Fibroblast of villous mesenchyme (primary cell): ENCODE measurements around the gene TPCN1. TPM values are rescaled to one million over a fixed set of nuclear protein-coding genes. Genes with fewer than 3 reads are reported as not detected.

ENCODE experiments used
- DNase-seq: peaks from one replicate; pipeline ENCODE4 v3.0.0-alpha.2; 2010; ENCODE audit warnings: low read depth
- H3K4me3 ChIP-seq: 2 replicates; pipeline ENCODE4 v1.5.1; 2011; ENCODE audit warnings: low read depth, mild to moderate bottlenecking, low read length
- total RNA-seq: library from RNA; depleted of rRNA; stranded (reverse); fragments of >200 nt; gene quantifications from 2 replicates; pipeline ENCODE4 v1.2.3, GENCODE V29; 2012
- TF ChIP-seq, protein P1 (sequence below): IDR thresholded peaks from 2 replicates; pipeline ENCODE4 v1.5.1; 2012; ENCODE audit warnings: low read depth, mild to moderate bottlenecking, low read length; ENCODE audit not compliant: insufficient read depth

Gene TPCN1
- total RNA-seq, 1 donor: 25.9 TPM

- no peak for DNase-seq
- H3K4me3 ChIP-seq: no peak overlapping the region
- TF ChIP-seq, protein P1, sequence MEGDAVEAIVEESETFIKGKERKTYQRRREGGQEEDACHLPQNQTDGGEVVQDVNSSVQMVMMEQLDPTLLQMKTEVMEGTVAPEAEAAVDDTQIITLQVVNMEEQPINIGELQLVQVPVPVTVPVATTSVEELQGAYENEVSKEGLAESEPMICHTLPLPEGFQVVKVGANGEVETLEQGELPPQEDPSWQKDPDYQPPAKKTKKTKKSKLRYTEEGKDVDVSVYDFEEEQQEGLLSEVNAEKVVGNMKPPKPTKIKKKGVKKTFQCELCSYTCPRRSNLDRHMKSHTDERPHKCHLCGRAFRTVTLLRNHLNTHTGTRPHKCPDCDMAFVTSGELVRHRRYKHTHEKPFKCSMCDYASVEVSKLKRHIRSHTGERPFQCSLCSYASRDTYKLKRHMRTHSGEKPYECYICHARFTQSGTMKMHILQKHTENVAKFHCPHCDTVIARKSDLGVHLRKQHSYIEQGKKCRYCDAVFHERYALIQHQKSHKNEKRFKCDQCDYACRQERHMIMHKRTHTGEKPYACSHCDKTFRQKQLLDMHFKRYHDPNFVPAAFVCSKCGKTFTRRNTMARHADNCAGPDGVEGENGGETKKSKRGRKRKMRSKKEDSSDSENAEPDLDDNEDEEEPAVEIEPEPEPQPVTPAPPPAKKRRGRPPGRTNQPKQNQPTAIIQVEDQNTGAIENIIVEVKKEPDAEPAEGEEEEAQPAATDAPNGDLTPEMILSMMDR: no peak
Measured at GRCh38 chr12:113237748-113238147, 16.5 kb downstream of the TPCN1 start.

GRCh38 chr12:113238309-113238708 is 17.0 kb downstream of the TPCN1 start:
- no peak overlapping the region for H3K4me3 ChIP-seq
- no peak for DNase-seq
- TF ChIP-seq, protein P1: no peak

DNA sequence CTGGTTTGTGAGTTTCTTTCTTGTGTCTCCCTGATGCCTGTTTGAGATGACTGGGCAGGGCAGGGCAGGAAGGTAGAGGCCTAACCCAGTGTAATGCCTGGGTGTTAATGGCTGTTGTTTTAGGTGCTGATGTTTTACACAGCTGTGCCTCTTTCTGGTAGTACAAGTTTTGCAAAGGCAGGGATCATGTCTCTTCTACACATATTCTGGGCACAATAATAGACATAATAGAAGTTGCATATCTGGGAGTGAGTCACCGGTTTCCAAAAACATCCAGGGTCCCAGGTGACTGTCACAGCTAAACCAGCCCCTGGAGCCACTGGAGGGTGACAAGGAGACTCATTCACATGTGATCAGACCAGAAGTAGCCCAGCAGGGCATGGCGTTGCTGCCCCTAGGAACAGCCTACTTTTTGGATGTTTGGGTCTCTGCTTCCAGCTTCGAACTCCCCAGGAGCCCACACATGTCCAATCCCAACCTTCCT is 18.1 kb downstream of the TPCN1 start:
- H3K4me3 ChIP-seq: no peak overlapping the region
- DNase-seq: no peak
- TF ChIP-seq, protein P1: no peak

- no peak overlapping the region for H3K4me3 ChIP-seq
- TF ChIP-seq, protein P1: no peak
- no peak for DNase-seq
Measured at GRCh38 chr12:113239811-113240331, 18.6 kb downstream of the TPCN1 start.

DNA sequence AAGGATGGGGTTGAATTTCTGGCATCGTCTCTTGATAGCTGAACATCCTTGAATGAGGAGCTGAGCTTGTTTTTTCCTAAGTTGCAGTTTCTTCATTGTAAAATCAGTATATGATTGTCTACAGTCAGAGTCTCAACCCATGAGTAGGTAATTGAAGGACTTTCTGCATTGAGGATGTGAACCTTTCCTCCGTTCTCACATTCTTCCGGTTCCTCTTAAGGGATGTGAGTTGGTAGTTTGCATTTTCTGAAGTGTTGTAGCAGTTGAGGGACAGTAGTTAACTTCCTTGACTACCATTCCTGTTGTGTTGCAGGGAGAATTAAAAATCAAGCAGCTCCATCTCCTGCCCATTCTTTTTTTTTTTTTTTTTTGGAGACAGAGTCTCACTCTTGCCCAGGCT is 19.1 kb downstream of the TPCN1 start:
- TF ChIP-seq, protein P1: no peak

DNA sequence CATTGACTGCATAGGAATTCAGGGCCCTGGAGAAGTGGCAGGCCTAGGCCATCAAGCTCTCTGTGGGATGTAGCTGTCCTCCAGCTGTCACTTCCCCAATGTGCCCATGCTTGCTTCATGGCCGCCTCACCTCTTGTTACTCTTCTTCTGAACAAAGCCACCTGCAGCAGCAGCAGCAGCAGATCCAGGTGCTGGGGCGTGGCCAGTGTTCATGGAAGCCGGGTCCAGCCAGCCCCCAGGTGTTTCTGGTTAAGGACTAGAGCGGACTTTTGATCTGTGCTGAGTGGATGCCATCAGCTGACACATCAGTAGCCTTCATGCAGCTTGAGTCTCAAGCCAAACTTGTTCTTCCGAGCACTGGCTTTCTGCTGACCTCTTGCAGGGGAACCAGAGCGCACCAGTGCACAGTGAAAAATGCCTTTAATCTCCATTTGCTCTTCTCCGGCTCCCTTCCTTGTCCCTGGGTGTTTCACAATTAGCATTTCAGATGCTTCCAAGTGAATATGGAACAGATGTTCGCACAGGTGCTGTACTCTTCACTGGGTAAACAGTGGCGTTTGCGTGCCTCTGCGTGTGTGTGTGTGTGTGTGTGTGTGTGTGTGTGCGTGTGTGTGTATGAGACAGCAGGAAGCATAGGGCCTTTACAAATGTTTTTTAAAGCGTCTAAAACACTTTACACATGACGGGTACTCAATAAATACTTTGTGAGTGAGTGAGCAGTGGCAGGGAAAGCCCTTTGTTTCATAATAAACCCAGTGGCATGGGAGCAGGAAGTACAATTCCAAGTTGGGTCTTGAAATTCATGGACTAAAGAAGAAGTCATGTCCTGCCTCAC is 20.1 kb downstream of the TPCN1 start:
- no peak overlapping the region for H3K4me3 ChIP-seq
- peak; percentile 90 for DNase-seq
- TF ChIP-seq, protein P1: no peak

More for the DNA sequence above, 19.1 kb downstream of the TPCN1 start:
- DNase-seq: no peak
- H3K4me3 ChIP-seq: no peak overlapping the region
